Cardiac muscle cell (in vitro differentiated cells and primary cell): ENCODE results near the gene ACBD5. TPM values are rescaled to one million over a fixed set of nuclear protein-coding genes. Genes with fewer than 3 reads are reported as not detected.

Source experiments
- DNase-seq, 2 donors: peaks; one replicate each; pipeline versions ENCODE4 v3.0.0 to v3.0.0-alpha.2; 2010 to 2017; ENCODE audit warnings: low read depth in 1 of 2, low spot score in 1 of 2
- H3K27ac ChIP-seq: fragments of 200-600 bp; sonication (generic); 2 replicates; pipeline ENCODE4 v1.5.1; 2016
- H3K27me3 ChIP-seq: fragments of 200-600 bp; sonication (generic); 2 replicates; pipeline ENCODE4 v1.6.0; 2016; ENCODE audit warnings: control low read depth
- H3K36me3 ChIP-seq: fragments of 200-600 bp; sonication (generic); 2 replicates; pipeline ENCODE4 v1.5.1; 2016; ENCODE audit warnings: control low read depth
- H3K4me1 ChIP-seq: fragments of 200-600 bp; sonication (generic); 2 replicates; pipeline ENCODE4 v1.8.1; 2017; ENCODE audit warnings: low read depth, mild to moderate bottlenecking, mixed run types
- H3K4me3 ChIP-seq: fragments of 200-600 bp; sonication (generic); 2 replicates; pipeline ENCODE4 v1.5.1; 2016; ENCODE audit warnings: mild to moderate bottlenecking
- H3K9me3 ChIP-seq: fragments of 200-600 bp; sonication (generic); 2 replicates; pipeline ENCODE4 v1.5.1; 2017; ENCODE audit warnings: low read depth, mild to moderate bottlenecking, control low read depth
- polyA plus RNA-seq: library from polyadenylated mRNA; unstranded; fragments of >200 nt; fragmentation: Nextera tagmentation; extraction: Ambion mirVana; gene quantifications from 2 replicates; pipeline ENCODE4 v1.2.1, GENCODE V29; 2016
- total RNA-seq: library from RNA; depleted of rRNA; stranded (reverse); fragments of >200 nt; gene quantifications from 2 replicates; pipeline ENCODE4 v1.2.3, GENCODE V29; 2016
- TF ChIP-seq, protein P1 (sequence below): IDR thresholded peaks from 2 replicates; pipeline ENCODE4 v1.5.1; 2012; ENCODE audit warnings: low read depth, mild to moderate bottlenecking, low read length

The ACBD5 gene
- total and polyA plus RNA-seq, 2 experiments from 2014 or later: 17.8 to 27.0 TPM

DNA sequence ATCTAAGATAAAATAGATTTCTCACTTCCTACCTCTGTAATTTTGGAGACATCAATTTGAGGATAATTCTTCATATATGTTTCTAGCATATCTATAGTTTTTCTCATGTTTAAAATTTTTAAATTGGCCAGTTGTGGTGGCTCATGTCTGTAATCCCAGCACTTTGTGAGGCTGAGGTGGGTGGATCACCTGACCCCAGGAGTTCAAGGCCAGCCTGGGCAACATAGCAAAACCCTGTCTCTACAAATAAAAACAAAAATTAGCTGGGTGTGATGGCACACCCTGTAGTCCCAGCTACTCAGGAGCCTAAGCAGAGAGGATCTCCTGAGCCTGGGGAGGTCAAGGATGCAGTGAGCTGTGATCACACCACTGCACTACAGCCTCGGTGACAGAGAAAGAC is 4.9 kb downstream of the ACBD5 start:
- Histone ChIP-seq H3K27me3 (no peaks in the 10 kb centered on the region), H3K4me1 (peaks cover 4% of the 10 kb centered on the region), H3K9me3 (no peaks in the 10 kb centered on the region), H3K4me3 (no peak overlapping the region), H3K27ac (no peak overlapping the region), H3K36me3 (peaks cover 11% of the 10 kb centered on the region)
- TF ChIP-seq, protein P1, sequence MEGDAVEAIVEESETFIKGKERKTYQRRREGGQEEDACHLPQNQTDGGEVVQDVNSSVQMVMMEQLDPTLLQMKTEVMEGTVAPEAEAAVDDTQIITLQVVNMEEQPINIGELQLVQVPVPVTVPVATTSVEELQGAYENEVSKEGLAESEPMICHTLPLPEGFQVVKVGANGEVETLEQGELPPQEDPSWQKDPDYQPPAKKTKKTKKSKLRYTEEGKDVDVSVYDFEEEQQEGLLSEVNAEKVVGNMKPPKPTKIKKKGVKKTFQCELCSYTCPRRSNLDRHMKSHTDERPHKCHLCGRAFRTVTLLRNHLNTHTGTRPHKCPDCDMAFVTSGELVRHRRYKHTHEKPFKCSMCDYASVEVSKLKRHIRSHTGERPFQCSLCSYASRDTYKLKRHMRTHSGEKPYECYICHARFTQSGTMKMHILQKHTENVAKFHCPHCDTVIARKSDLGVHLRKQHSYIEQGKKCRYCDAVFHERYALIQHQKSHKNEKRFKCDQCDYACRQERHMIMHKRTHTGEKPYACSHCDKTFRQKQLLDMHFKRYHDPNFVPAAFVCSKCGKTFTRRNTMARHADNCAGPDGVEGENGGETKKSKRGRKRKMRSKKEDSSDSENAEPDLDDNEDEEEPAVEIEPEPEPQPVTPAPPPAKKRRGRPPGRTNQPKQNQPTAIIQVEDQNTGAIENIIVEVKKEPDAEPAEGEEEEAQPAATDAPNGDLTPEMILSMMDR: no peak
- DNase-seq: no peak

DNA sequence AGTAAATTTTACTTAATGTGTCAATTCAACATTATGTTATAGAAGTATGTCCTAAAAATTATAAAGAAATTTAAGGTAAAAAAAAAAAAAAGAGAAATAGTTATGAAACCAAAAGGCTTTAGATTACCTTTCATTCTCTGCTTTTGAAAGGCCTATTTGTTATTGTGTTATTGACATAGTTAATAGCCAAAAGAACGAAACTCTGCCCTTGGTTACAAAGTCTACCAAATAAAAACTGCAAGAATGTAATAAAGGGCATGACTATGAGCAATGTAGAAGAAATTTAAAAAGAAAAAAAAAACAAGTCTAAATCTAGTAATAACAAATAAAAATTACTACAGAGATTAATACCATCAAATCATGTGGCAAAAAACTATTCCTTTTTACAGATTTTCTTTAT is 10.6 kb downstream of the ACBD5 start:
- Histone ChIP-seq H3K4me1 (no peaks in the 10 kb centered on the region), H3K36me3 (peaks cover 24% of the 10 kb centered on the region), H3K27ac (no peak overlapping the region), H3K4me3 (no peak overlapping the region), H3K9me3 (no peaks in the 10 kb centered on the region), H3K27me3 (no peaks in the 10 kb centered on the region)
- TF ChIP-seq, protein P1: no peak
- no peak for DNase-seq

DNA sequence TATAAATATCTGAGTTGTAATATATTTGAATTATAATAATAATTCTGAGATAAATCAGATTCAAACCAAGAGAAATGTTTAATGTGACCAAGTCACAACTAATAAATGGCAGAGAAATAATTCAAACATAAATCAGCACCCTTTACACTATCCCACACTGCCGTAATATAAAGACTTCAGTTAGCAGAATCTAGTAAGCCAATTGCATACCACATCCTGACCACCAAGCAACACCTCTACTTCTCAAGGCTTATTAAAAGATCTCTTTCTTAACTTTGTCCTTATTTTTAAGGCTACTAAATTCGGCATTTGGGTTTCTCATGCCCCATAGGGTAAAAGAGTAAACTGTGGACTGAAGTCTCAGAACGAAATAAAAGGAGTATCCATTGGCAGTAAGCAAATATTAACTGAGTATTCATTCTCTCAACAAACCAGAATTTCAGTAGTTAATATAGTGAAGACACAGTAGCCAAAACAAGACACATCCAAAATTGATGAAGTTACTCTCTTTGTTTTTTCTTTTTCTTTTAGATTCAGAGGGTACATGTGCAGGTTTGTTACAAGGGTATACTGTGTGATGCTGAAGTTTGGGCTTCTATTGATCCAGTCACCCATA is 14.8 kb downstream of the ACBD5 start:
- H3K27me3 ChIP-seq: no peaks in the 10 kb centered on the region
- no peaks in the 10 kb centered on the region for H3K4me1 ChIP-seq
- DNase-seq: no peak
- H3K36me3 ChIP-seq: peaks cover 32% of the 10 kb centered on the region
- no peak overlapping the region for H3K4me3 ChIP-seq
- H3K9me3 ChIP-seq: no peaks in the 10 kb centered on the region
- TF ChIP-seq, protein P1: no peak
- H3K27ac ChIP-seq: no peak overlapping the region

DNA sequence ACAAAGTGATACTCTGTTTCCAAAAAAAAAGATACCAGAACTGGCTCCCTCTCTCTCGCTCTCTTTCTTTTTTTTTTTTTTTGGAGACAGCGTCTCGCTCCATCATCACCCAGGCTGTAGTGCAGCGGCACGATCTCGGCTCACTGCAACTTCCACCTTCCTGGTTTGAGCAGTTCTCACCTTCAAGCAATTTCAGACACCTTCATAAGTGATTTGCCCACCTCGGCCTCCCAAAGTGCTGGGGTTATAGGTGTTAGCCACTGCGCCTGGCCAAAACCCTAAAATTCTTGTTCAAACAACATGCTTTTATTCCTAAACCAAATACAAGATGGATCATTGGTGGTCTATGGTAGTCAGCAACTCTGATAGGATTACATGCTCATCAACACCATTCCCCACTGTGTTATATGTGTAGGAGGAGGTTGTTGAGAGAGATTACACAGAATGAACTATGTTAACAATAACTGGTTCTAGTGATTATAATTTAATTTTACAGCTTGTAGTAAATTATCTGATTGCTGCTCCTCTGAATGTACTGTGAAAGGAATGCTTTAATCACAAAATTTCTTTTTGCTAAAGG is 15.5 kb downstream of the ACBD5 start:
- DNase-seq: no peak
- Histone ChIP-seq H3K4me1 (no peaks in the 10 kb centered on the region), H3K4me3 (no peak overlapping the region), H3K9me3 (no peaks in the 10 kb centered on the region), H3K36me3 (peaks cover 36% of the 10 kb centered on the region), H3K27me3 (no peaks in the 10 kb centered on the region), H3K27ac (peak overlapping the region; percentile 1)
- TF ChIP-seq, protein P1: no peak

DNA sequence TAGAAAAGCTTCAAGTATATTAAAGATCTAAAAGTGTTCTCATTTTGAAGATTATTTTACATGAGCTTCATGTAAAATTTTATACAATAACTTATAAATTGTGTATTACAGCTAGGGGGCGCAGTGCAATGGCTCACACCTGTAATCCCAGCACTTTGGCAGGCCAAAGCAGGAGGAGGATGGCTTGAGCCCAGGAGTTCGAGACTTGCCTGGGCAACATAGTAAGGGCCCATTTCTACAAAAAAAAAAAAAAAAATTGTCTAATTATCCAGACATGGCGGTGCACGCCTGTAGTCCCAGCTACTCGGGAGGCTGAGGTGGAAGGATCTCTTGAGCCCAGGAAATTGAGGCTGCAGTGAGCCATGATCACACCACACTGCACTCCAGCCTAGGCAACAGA is 16.6 kb downstream of the ACBD5 start:
- DNase-seq: peak; percentile 53 to 62
- Histone ChIP-seq H3K36me3 (peaks cover 38% of the 10 kb centered on the region), H3K27ac (no peak overlapping the region), H3K4me1 (no peaks in the 10 kb centered on the region), H3K9me3 (no peaks in the 10 kb centered on the region), H3K27me3 (no peaks in the 10 kb centered on the region), H3K4me3 (no peak overlapping the region)
- TF ChIP-seq, protein P1: peak; percentile 60
